Karpas-422 (cell line): ENCODE measurements around the gene TAAR2. TPM values are rescaled to one million over a fixed set of nuclear protein-coding genes. Genes with fewer than 3 reads are reported as not detected.
"Not testable (repeated sequence)": the region's sequence is repeated elsewhere in the genome, so short reads cannot be mapped to it uniquely, and the experiment has no call there.

Experiments
- DNase-seq: peaks from one replicate; pipeline ENCODE4 v3.0.0-alpha.2; 2015
- H2AFZ ChIP-seq: fragments of 200-600 bp; sonication (generic); 2 replicates; pipeline ENCODE4 v1.6.1; 2014; ENCODE audit warnings: antibody characterized with exemption, low read length, mixed read lengths
- H3K27ac ChIP-seq: fragments of 200-600 bp; sonication (generic); 2 replicates; pipeline ENCODE4 v1.5.1; 2014; ENCODE audit warnings: mild to moderate bottlenecking, low read length, moderate library complexity
- H3K27me3 ChIP-seq: fragments of 200-600 bp; sonication (generic); 2 replicates; pipeline ENCODE4 v1.6.1; 2014; ENCODE audit warnings: low read length, mixed read lengths
- H3K36me3 ChIP-seq: fragments of 200-600 bp; sonication (generic); 2 replicates; pipeline ENCODE4 v1.6.1; 2014; ENCODE audit warnings: low read length, mixed read lengths; ENCODE audit not compliant: insufficient read depth
- H3K4me1 ChIP-seq: fragments of 200-600 bp; sonication (generic); 2 replicates; pipeline ENCODE4 v1.6.1; 2014; ENCODE audit warnings: mild to moderate bottlenecking, low read length, mixed read lengths
- H3K4me2 ChIP-seq: fragments of 200-600 bp; sonication (generic); 2 replicates; pipeline ENCODE4 v1.6.1; 2014; ENCODE audit warnings: low read length, low read depth, mild to moderate bottlenecking; ENCODE audit not compliant: poor library complexity, severe bottlenecking
- H3K4me3 ChIP-seq: fragments of 200-600 bp; sonication (generic); 2 replicates; pipeline ENCODE4 v1.5.1; 2014; ENCODE audit warnings: mild to moderate bottlenecking, antibody characterized with exemption, low read length, mixed read lengths
- H3K79me2 ChIP-seq: fragments of 200-600 bp; sonication (generic); 2 replicates; pipeline ENCODE4 v1.6.1; 2014; ENCODE audit warnings: mild to moderate bottlenecking, low read length, mixed read lengths
- H3K9ac ChIP-seq: fragments of 200-600 bp; sonication (generic); 2 replicates; pipeline ENCODE4 v1.6.0; 2014; ENCODE audit warnings: low read length
- H3K9me2 ChIP-seq: fragments of 200-600 bp; sonication (generic), shearing (Covaris generic); replicated peaks from 2 replicates; pipeline ENCODE4 v1.6.0; 2014; ENCODE audit warnings: mild to moderate bottlenecking, low read length, moderate library complexity; ENCODE audit not compliant: insufficient read depth
- H3K9me3 ChIP-seq: fragments of 300-700, 200-600 bp; sonication (generic); 2 replicates; pipeline ENCODE4 v1.6.1; 2014; ENCODE audit warnings: low read length, mixed read lengths
- H4K20me1 ChIP-seq: fragments of 200-600 bp; sonication (generic); 2 replicates; pipeline ENCODE4 v1.6.1; 2014; ENCODE audit warnings: mild to moderate bottlenecking, antibody characterized with exemption, low read length, low read depth; ENCODE audit not compliant: insufficient read depth
- total RNA-seq: library from RNA; depleted of rRNA; stranded (reverse); fragments of >200 nt; shearing (Covaris generic); gene quantifications from 2 replicates; pipeline ENCODE4 v1.2.3, GENCODE V29; 2014; ENCODE audit warnings: low replicate concordance

TAAR2 gene
- total RNA-seq, 1 experiment from 2014 or later: not detected

DNA sequence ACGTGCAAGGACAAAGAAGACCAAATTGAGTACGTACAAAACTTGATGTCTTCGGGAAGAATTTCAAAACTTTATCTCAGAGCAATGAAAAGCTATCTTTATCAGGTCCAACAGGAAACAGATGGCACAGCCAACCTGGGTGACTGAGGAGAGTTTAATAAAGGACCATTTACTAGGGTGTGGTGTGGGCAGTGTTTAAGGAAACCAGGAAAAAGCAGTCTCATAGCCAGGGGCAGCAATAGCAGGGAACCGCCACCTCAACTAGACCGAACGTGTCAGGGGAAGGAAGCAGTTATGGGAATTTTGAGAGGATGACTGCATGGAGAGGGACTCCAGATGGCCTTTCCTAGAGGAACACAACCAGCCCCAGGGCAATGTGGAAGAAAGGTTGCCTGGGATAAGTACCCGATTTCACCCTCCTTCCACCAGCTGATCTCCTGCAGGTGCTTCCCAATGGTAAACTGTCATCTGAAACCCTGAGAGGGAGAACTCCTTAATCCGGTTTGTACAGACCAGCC, 19.4 kb downstream of the TAAR2 start:
- Histone ChIP-seq H3K79me2 (no peaks in the 10 kb centered on the region), H2AFZ (no peak overlapping the region), H3K4me3 (no peak overlapping the region), H3K27ac (no peak overlapping the region), H3K4me1 (no peaks in the 10 kb centered on the region), H3K9me3 (no peaks in the 10 kb centered on the region), H3K36me3 (no peaks in the 10 kb centered on the region), H3K9me2 (no peaks in the 10 kb centered on the region), H3K4me2 (no peak overlapping the region), H3K9ac (no peak overlapping the region), H4K20me1 (no peaks in the 10 kb centered on the region), H3K27me3 (no peaks in the 10 kb centered on the region)
- DNase-seq: no peak

DNA sequence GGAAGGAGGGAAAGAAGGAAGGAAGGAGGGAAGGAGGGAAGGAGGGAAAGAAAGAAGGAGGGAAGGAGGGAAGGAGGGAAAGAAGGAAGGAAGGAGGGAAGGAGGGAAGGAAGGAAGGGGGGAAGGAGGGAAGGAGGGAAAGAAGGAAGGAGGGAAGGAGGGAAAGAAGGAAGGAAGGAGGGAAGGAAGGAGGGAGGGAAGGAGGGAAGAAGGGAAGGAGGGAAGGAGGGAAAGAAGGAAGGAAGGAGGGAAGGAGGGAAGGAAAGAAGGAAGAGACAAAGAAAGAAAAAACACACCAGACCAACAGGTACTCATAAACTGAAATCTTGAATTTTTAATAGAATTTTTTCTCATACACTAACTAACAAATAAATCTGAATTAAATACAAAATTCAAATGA, 23.2 kb downstream of the TAAR2 start:
- H3K79me2 ChIP-seq, DNase-seq, H3K4me1 ChIP-seq, H3K36me3 ChIP-seq, H4K20me1 ChIP-seq, H2AFZ ChIP-seq, H3K4me2 ChIP-seq, H3K27ac ChIP-seq, H3K9me3 ChIP-seq, H3K4me3 ChIP-seq, H3K9ac ChIP-seq, H3K9me2 ChIP-seq, H3K27me3 ChIP-seq: not testable (repeated sequence)

DNA sequence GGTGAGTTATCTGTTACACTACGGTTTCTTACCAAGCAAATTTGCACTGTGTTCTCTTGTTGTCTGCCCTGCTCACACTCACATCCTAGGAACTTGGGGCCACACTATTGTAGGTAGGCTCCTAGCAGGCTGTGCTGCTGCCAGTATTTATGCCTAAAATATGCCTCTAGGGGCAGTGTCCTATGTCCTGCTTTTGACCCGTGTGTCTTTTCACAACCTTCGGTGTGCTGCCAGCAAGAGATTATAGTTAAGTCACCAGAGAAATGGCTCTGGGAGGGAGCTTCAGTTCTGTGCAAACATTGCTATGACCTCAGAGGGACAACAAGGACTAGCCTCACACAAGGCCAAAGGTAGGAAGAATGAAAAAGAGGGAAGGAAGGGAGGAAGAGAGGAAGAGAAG, 25.6 kb downstream of the TAAR2 start:
- Histone ChIP-seq H3K4me2 (no peak overlapping the region), H3K4me1 (no peaks in the 10 kb centered on the region), H3K9me2 (no peaks in the 10 kb centered on the region), H3K79me2 (no peaks in the 10 kb centered on the region), H3K9ac (no peak overlapping the region), H3K36me3 (no peaks in the 10 kb centered on the region), H3K9me3 (no peaks in the 10 kb centered on the region), H4K20me1 (no peaks in the 10 kb centered on the region), H3K27me3 (no peaks in the 10 kb centered on the region), H3K4me3 (no peak overlapping the region), H3K27ac (no peak overlapping the region), H2AFZ (no peak overlapping the region)
- DNase-seq: peak; percentile 63

DNA sequence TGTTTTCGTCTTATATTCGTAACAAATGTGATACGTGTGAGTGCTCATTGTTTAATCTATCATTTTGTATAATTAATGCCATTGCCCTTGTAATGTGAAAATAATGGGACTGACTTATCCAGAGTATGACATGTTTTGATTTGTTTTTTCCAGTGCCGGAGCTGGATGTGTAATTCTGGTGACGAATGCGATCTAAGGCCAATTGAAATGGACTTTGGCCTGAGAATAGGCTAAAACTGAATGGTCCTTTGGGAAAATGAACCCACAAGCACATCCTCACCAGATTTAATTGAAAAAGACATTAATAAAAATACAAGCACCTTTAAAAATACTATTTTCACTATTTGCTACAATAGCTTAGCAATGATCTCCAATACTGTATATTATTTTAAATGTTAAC, 27.9 kb downstream of the TAAR2 start:
- Histone ChIP-seq H4K20me1 (no peaks in the 10 kb centered on the region), H2AFZ (no peak overlapping the region), H3K36me3 (no peaks in the 10 kb centered on the region), H3K27ac (no peak overlapping the region), H3K27me3 (no peaks in the 10 kb centered on the region), H3K79me2 (no peaks in the 10 kb centered on the region), H3K4me1 (no peaks in the 10 kb centered on the region), H3K9ac (no peak overlapping the region), H3K4me3 (no peak overlapping the region), H3K9me3 (no peaks in the 10 kb centered on the region), H3K4me2 (no peak overlapping the region), H3K9me2 (no peaks in the 10 kb centered on the region)
- no peak for DNase-seq

DNA sequence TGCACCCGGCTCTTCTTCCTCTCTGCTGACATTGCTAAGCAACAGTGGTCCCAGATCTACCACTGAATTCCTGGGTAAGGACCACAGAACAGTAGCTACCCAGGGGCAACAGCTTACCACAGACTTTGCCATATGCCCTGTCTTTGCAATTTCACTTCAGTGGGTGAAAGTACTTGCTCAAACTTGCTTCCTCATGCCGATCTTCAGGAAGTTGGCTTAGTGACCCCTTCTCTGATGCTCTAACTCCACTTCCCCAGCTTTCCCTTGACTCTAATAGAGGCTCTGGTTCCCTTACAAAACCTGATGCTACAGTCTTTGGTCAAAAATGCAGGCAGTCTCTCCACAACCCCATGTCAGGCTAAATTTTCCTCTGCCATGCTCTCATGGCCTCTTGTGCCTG, 31.2 kb downstream of the TAAR2 start:
- no peaks in the 10 kb centered on the region for H3K9me3 ChIP-seq
- DNase-seq: no peak
- H3K27me3 ChIP-seq: no peaks in the 10 kb centered on the region
- H4K20me1 ChIP-seq: no peaks in the 10 kb centered on the region
- H3K4me1 ChIP-seq: no peaks in the 10 kb centered on the region
- no peaks in the 10 kb centered on the region for H3K79me2 ChIP-seq
- no peaks in the 10 kb centered on the region for H3K36me3 ChIP-seq
- no peak overlapping the region for H2AFZ ChIP-seq
- no peak overlapping the region for H3K9ac ChIP-seq
- H3K4me3 ChIP-seq: no peak overlapping the region
- H3K9me2 ChIP-seq: no peaks in the 10 kb centered on the region
- no peak overlapping the region for H3K27ac ChIP-seq
- H3K4me2 ChIP-seq: no peak overlapping the region

DNA sequence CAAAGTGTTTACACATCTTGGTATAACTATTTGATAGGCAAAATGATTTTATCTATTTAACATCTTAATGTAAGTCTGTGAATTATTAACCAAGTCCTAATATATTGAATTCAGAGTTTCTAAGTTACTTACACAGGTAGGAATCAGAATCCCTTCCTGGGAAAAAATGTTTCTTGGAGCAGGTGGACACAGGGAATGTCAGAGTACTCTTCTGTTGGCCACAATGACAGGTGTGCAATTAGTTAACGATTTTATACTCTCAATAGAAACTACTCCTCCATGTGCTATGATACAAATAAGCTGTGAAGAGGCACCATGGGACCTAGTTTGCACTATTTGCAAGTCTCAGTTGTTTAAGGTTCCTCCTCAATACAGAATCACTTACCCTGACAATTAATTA, 33.7 kb downstream of the TAAR2 start:
- H3K9me2 ChIP-seq: no peaks in the 10 kb centered on the region
- H3K4me3 ChIP-seq: no peak overlapping the region
- no peaks in the 10 kb centered on the region for H3K79me2 ChIP-seq
- H3K27ac ChIP-seq: no peak overlapping the region
- no peak overlapping the region for H2AFZ ChIP-seq
- no peaks in the 10 kb centered on the region for H3K4me1 ChIP-seq
- H3K9ac ChIP-seq: no peak overlapping the region
- H4K20me1 ChIP-seq: no peaks in the 10 kb centered on the region
- no peaks in the 10 kb centered on the region for H3K27me3 ChIP-seq
- no peak overlapping the region for H3K4me2 ChIP-seq
- no peak for DNase-seq
- H3K9me3 ChIP-seq: no peaks in the 10 kb centered on the region
- H3K36me3 ChIP-seq: no peaks in the 10 kb centered on the region

DNA sequence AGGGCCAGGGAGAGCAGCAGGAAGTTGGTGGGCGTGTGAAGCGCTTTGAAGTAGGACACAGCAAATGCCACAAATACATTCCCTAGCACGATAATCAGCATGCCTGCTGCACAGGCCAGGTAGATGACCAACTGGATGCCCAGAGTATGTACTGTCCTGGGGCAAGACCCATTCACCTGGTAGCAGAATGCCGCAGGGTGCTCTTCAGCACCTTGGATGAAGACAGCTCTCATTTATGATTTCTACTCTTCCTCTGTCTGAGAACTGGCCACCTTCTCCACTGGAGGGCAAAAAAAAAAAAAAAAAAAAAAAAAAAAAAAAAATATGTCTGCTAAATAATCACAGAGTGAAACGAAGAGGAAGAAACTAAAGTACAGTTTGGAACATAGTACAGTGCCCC, 34.6 kb downstream of the TAAR2 start, which contains the start of gene TAAR5:
Gene TAAR5 (minus strand): TSS at position 288 of the 400 bp plus-strand sequence. CDS start 55 bp downstream, at position 233.
- no peak within 1 kb of the TSS for H3K4me2 ChIP-seq
- no peak for DNase-seq
- no peaks in the 10 kb centered on the region for H3K9me2 ChIP-seq
- H3K36me3 ChIP-seq: no peaks in the 10 kb centered on the region
- H4K20me1 ChIP-seq: no peaks in the 10 kb centered on the region
- H3K79me2 ChIP-seq: no peaks in the 10 kb centered on the region
- H3K4me3 ChIP-seq: no peak within 1 kb of the TSS
- no peak within 1 kb of the TSS for H3K27ac ChIP-seq
- no peaks in the 10 kb centered on the region for H3K4me1 ChIP-seq
- H2AFZ ChIP-seq: no peak within 1 kb of the TSS
- H3K9ac ChIP-seq: no peak within 1 kb of the TSS
- no peaks in the 10 kb centered on the region for H3K9me3 ChIP-seq
- no peaks in the 10 kb centered on the region for H3K27me3 ChIP-seq

DNA sequence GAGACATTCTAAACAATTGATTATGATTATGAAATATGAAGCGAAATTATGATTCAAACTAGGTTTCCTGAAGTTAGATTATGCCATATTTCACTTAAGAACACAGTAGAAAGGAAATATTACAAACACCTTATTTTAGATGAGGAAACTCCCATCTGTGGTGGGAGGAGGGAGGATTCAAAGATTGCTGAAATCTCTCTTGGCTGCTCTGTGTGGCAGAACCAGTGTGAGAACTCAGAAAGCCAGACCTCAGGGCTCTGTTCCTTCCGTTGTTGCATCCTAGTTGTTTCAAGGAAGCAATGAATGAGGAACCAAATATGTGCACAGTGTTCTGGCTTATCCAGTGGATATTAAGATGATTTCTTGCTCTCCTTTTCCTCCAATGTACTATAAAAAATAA, 36.7 kb downstream of the TAAR2 start:
- H2AFZ ChIP-seq: no peak overlapping the region
- DNase-seq: no peak
- H3K4me3 ChIP-seq: no peak overlapping the region
- H3K4me1 ChIP-seq: no peaks in the 10 kb centered on the region
- H3K4me2 ChIP-seq: no peak overlapping the region
- no peak overlapping the region for H3K9ac ChIP-seq
- H3K27me3 ChIP-seq: no peaks in the 10 kb centered on the region
- H3K9me3 ChIP-seq: no peaks in the 10 kb centered on the region
- no peaks in the 10 kb centered on the region for H3K79me2 ChIP-seq
- H3K27ac ChIP-seq: no peak overlapping the region
- H3K9me2 ChIP-seq: no peaks in the 10 kb centered on the region
- H3K36me3 ChIP-seq: no peaks in the 10 kb centered on the region
- H4K20me1 ChIP-seq: no peaks in the 10 kb centered on the region

DNA sequence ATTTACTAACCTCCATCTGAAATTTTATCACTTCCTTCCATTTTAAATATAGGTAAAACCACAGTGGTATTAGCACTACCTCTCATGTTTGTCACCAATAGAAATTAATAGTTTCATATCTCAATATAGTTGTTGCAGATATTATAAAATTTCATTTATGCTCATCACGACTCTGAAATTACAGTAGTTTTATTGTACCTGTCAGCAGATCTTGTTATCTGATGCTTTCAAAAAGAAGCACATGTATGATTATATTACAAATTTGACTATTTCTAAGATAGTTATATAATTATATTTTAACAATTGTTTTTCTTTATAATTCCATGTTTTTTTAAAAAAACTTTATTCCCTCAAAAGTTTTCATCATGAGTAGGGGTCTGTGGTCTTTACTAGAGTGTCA, 39.4 kb downstream of the TAAR2 start:
- H3K4me1 ChIP-seq: no peaks in the 10 kb centered on the region
- no peak overlapping the region for H2AFZ ChIP-seq
- H3K4me2 ChIP-seq: no peak overlapping the region
- H3K27me3 ChIP-seq: no peaks in the 10 kb centered on the region
- no peaks in the 10 kb centered on the region for H3K79me2 ChIP-seq
- no peaks in the 10 kb centered on the region for H3K9me2 ChIP-seq
- H4K20me1 ChIP-seq: no peaks in the 10 kb centered on the region
- H3K27ac ChIP-seq: no peak overlapping the region
- no peak overlapping the region for H3K9ac ChIP-seq
- DNase-seq: no peak
- H3K4me3 ChIP-seq: no peak overlapping the region
- no peaks in the 10 kb centered on the region for H3K9me3 ChIP-seq
- H3K36me3 ChIP-seq: no peaks in the 10 kb centered on the region
